ENCODE data around the gene EDIL3. TPM values are rescaled to one million over a fixed set of nuclear protein-coding genes. Genes with fewer than 3 reads are reported as not detected.

The EDIL3 gene
- total RNA-seq, 6 donors from 2014 or later: 14.7 to 40.1 (median 17.7) TPM

DNA sequence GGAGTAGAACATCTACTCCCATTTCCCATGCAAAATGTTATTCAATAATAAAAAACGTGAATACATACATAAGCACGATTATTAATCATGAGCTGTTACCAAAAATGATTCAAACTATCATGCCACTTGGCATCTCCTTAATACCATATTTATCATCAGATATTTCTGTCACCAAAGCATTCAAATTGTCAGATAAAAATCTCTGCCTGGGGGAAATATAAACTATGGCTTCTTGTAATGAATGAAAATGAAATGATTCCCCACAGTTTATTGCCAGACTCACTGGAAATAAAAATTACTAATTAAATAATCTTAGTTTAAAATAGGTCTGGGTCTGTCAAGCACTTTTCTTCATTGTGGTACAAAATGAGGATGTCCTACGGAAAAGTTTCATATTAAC is 265.4 kb downstream of the EDIL3 start:
- H3K4me3 ChIP-seq: no peak overlapping the region
- DNase-seq (no peak), ATAC-seq (ENCODE audit: low FRiP score in 2 of 2) (no peak)
- no peak overlapping the region for H3K27ac ChIP-seq
- WGBS, 2 donors: 65 to 71% methylated on average over 3 of the region's 3 CpGs
- no peaks in the 10 kb centered on the region for H3K36me3 ChIP-seq
- no peaks in the 10 kb centered on the region for H3K27me3 ChIP-seq
- no peaks in the 10 kb centered on the region for H3K9me3 ChIP-seq
- TF ChIP-seq POLR2A (IDR thresholded peaks at IDR 0.05) (no peak), EP300 (IDR thresholded peaks at IDR 0.05) (no peak), POLR2AphosphoS5 (IDR thresholded peaks at IDR 0.05) (no peak)
- TF ChIP-seq, protein P1, sequence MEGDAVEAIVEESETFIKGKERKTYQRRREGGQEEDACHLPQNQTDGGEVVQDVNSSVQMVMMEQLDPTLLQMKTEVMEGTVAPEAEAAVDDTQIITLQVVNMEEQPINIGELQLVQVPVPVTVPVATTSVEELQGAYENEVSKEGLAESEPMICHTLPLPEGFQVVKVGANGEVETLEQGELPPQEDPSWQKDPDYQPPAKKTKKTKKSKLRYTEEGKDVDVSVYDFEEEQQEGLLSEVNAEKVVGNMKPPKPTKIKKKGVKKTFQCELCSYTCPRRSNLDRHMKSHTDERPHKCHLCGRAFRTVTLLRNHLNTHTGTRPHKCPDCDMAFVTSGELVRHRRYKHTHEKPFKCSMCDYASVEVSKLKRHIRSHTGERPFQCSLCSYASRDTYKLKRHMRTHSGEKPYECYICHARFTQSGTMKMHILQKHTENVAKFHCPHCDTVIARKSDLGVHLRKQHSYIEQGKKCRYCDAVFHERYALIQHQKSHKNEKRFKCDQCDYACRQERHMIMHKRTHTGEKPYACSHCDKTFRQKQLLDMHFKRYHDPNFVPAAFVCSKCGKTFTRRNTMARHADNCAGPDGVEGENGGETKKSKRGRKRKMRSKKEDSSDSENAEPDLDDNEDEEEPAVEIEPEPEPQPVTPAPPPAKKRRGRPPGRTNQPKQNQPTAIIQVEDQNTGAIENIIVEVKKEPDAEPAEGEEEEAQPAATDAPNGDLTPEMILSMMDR (IDR thresholded peaks at IDR 0.05): no peak
- no peaks in the 10 kb centered on the region for H3K4me1 ChIP-seq

DNA sequence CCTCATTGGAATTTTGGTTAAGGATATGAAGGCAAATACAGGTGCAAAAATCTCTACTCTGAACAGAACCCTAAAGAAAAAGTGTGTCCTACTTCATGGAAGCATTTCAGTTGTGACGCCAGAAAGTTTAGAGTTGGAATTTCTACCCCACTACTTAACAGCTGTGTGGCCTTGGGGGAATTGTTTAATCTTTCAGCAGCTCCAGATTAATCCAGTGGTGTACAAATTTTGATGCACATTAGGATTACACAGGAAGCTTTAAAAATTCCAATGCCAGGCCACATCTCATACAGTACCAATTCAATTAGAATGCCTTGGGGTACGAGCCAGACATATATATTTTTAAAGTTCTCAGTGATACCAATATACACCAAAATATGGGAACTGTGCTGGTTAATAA is 266.1 kb downstream of the EDIL3 start:
- TF ChIP-seq, protein P1 (IDR thresholded peaks at IDR 0.05): no peak
- H3K4me1 ChIP-seq: no peaks in the 10 kb centered on the region
- no peaks in the 10 kb centered on the region for H3K9me3 ChIP-seq
- no peaks in the 10 kb centered on the region for H3K27me3 ChIP-seq
- H3K27ac ChIP-seq: no peak overlapping the region
- DNase-seq (no peak), ATAC-seq (ENCODE audit: low FRiP score in 2 of 2) (no peak)
- no peak overlapping the region for H3K4me3 ChIP-seq
- H3K36me3 ChIP-seq: no peaks in the 10 kb centered on the region
- WGBS, 2 donors: 83 to 97% methylated on average over 2 of the region's 2 CpGs

DNA sequence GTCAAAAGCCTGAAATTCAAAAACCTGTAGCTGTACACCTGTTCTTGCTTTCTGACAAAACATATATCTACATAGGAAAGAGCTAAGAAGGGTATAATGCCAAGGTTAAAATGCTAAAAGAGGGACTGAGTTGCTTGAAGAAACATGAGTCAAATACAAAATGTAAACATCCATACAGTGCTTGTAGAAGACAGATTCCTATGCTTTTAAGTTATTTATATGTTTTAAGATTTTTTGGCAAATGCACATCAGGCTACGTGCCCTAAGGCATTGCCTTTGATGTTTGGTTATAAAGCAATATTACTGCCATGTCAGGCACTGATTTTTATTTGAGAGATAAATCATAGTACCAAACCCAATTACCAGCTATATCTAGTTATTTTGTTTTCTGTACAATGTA is 269.0 kb downstream of the EDIL3 start:
- TF ChIP-seq EP300 (IDR thresholded peaks at IDR 0.05) (no peak), POLR2A (IDR thresholded peaks at IDR 0.05) (no peak), POLR2AphosphoS5 (IDR thresholded peaks at IDR 0.05) (no peak)
- TF ChIP-seq, protein P1 (IDR thresholded peaks at IDR 0.05): no peak
- no peak for ATAC-seq (ENCODE audit: low FRiP score in 2 of 2)

DNA sequence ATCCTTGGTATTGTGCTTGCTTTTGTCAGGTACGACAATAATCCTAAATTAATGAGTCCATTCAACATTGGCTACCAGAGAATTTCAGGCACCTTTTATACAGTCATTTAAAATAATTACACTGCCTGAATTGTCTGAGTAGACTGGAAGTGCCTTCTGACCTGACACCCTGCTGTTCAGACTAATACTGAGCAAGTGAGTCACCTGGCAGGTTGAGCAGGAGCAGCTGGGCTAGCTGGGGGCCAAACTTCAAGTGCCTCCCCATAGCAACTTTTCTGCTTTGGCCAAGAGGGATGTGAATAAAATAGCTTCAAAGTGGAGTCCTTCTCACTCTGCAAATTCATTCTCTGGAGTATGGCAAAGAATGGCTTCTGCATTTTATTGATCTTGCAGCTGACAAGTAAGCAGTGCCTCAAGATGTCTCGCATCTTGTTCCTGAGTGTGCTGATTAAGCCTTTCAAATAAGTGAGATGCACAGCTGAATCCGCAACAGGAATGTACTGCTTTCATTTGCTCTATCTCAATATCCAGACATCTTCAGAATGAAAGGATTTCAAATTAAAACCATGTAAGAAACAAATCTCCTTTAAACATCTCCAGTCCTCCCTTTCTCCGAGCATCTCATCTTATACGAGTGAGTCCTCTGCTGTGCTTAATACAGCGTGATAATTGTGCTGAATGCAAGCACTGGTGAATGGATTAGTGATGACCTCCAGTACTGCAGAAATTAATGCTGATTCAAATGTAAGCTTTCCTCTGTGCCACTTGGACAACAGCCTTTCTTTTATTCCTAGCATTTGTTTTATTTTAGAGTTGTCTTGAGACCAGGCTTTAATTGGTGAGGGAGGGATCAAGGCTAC is 271.2 kb downstream of the EDIL3 start:
- TF ChIP-seq EP300 (IDR thresholded peaks at IDR 0.05) (no peak), POLR2A (IDR thresholded peaks at IDR 0.05) (no peak), POLR2AphosphoS5 (IDR thresholded peaks at IDR 0.05) (no peak)
- TF ChIP-seq, protein P1 (IDR thresholded peaks at IDR 0.05): no peak
- 90 to 91% methylated on average over 6 of the region's 6 CpGs for WGBS, 2 donors
- DNase-seq: no peak

More for the DNA sequence above, 269.0 kb downstream of the EDIL3 start:
- H3K36me3 ChIP-seq: no peaks in the 10 kb centered on the region
- DNase-seq: no peak
- H3K9me3 ChIP-seq: no peaks in the 10 kb centered on the region
- no peak overlapping the region for H3K4me3 ChIP-seq
- WGBS, 2 donors: 82 to 90% methylated on average over 1 of the region's 1 CpG
- no peak overlapping the region for H3K27ac ChIP-seq
- no peaks in the 10 kb centered on the region for H3K4me1 ChIP-seq
- H3K27me3 ChIP-seq: no peaks in the 10 kb centered on the region

DNA sequence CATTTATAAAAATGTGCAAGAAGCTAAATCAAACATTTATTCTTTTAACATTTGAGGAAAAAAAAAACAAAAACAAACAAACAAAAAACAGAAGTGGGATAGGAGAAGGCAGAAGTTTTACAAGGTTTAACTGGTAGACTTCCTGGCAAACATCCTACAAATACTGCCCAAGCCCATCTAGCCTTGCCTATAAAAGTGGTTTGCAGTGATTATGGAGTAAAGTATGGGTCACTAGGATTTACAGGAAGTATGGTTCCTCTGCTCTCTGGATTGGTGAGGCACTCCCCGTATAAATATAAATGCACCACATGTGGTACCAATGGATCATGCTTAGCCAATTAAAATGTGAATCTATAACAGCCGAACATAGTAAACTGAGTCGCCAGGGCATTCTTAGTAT is 291.9 kb downstream of the EDIL3 start:
- ATAC-seq (ENCODE audit: low FRiP score in 2 of 2): no peak
- TF ChIP-seq, protein P1 (IDR thresholded peaks at IDR 0.05): no peak
- TF ChIP-seq POLR2A (IDR thresholded peaks at IDR 0.05) (no peak), EP300 (IDR thresholded peaks at IDR 0.05) (no peak), POLR2AphosphoS5 (IDR thresholded peaks at IDR 0.05) (no peak)
- 90% methylated on average over 3 of the region's 3 CpGs for WGBS, 2 donors
- Histone ChIP-seq H3K27me3 (no peaks in the 10 kb centered on the region), H3K9me3 (no peaks in the 10 kb centered on the region), H3K36me3 (no peaks in the 10 kb centered on the region), H3K4me1 (no peaks in the 10 kb centered on the region), H3K27ac (no peak overlapping the region), H3K4me3 (no peak overlapping the region)
- DNase-seq: no peak

More for the DNA sequence above, 271.2 kb downstream of the EDIL3 start:
- Histone ChIP-seq H3K9me3 (no peaks in the 10 kb centered on the region), H3K36me3 (no peaks in the 10 kb centered on the region), H3K4me1 (no peaks in the 10 kb centered on the region), H3K27me3 (no peaks in the 10 kb centered on the region), H3K27ac (no peak overlapping the region), H3K4me3 (no peak overlapping the region)
- no peak for ATAC-seq (ENCODE audit: low FRiP score in 2 of 2)

Measured in upper lobe of left lung (tissue), 6 donors.